SIG-M5 treated with dmso at 0.1 percent for 504 hours (cell line): ENCODE data around the gene DOCK1.

Source experiments
- DNase-seq: peaks from one replicate; lab custom pipeline; 2025; ENCODE audit not compliant: unreplicated experiment; lab: John Stamatoyannopoulos, UW

DOCK1 gene

GRCh38 chr10:127003032-127003685 lies 97.9 kb downstream of the DOCK1 start:
- no peak for DNase-seq

GRCh38 chr10:127006453-127006852 lies 101.2 kb downstream of the DOCK1 start:
- DNase-seq = no peak

- no peak for DNase-seq
Measured at GRCh38 chr10:127009366-127009765, 104.1 kb downstream of the DOCK1 start.

- DNase-seq = no peak
Measured at GRCh38 chr10:127011174-127011573, 105.9 kb downstream of the DOCK1 start.

GRCh38 chr10:127012071-127012768 lies 107.0 kb downstream of the DOCK1 start:
- no peak for DNase-seq

GRCh38 chr10:127012769-127013152 lies 107.5 kb downstream of the DOCK1 start:
- peak; percentile 8 for DNase-seq

- DNase-seq = no peak
Measured at GRCh38 chr10:127013211-127013656, 108.0 kb downstream of the DOCK1 start.

GRCh38 chr10:127013691-127014473 lies 108.7 kb downstream of the DOCK1 start:
- DNase-seq = no peak

- no peak for DNase-seq
Measured at GRCh38 chr10:127014671-127015070, 109.4 kb downstream of the DOCK1 start.

GRCh38 chr10:127015373-127015772 lies 110.1 kb downstream of the DOCK1 start:
- no peak for DNase-seq

- DNase-seq = no peak
Measured at GRCh38 chr10:127016331-127016730, 111.1 kb downstream of the DOCK1 start.

GRCh38 chr10:127017541-127018297 lies 112.5 kb downstream of the DOCK1 start:
- no peak for DNase-seq

GRCh38 chr10:127018298-127018650 lies 113.0 kb downstream of the DOCK1 start:
- DNase-seq = no peak

- no peak for DNase-seq
Measured at GRCh38 chr10:127018766-127019165, 113.5 kb downstream of the DOCK1 start.

- DNase-seq = no peak
Measured at GRCh38 chr10:127020260-127020659, 115.0 kb downstream of the DOCK1 start.

GRCh38 chr10:127021801-127022200 lies 116.6 kb downstream of the DOCK1 start:
- no peak for DNase-seq

- no peak for DNase-seq
Measured at GRCh38 chr10:127024685-127025435, 119.6 kb downstream of the DOCK1 start.

- DNase-seq = no peak
Measured at GRCh38 chr10:127027786-127028185, 122.6 kb downstream of the DOCK1 start.

- no peak for DNase-seq
Measured at GRCh38 chr10:127028556-127028955, 123.3 kb downstream of the DOCK1 start.

GRCh38 chr10:127029061-127029460 lies 123.8 kb downstream of the DOCK1 start:
- DNase-seq = no peak
